Omental fat pad (tissue), 4 donors: ENCODE results near the gene LAMP1. TPM values are rescaled to one million over a fixed set of nuclear protein-coding genes. Genes with fewer than 3 reads are reported as not detected.
"Not testable (repeated sequence)": the region's sequence is repeated elsewhere in the genome, so short reads cannot be mapped to it uniquely, and the experiment has no call there.

Experiments
- ATAC-seq: fragments of 150-250 bp; one replicate; pipeline ENCODE4 v1.9.1; 2016; ENCODE audit warnings: mild to moderate bottlenecking, moderate library complexity; ENCODE audit not compliant: low FRiP score
- DNase-seq: peaks from one replicate; pipeline ENCODE4 v3.0.0-alpha.2; 2019; ENCODE audit warnings: low spot score
- total RNA-seq, 4 donors: library from RNA; depleted of rRNA; stranded (reverse); fragments of >200 nt; gene quantifications; one replicate each; pipeline ENCODE4 v1.1.0, GENCODE V29; 2016
- TF ChIP-seq, protein P1 (sequence below), 3 donors: fragments of 450-650 bp; IDR thresholded peaks; one replicate each; pipeline ENCODE4 v1.5.1; 2016 to 2017; ENCODE audit warnings: antibody characterized with exemption in 3 of 3, mild to moderate bottlenecking in 3 of 3, moderate library complexity in 2 of 3

The LAMP1 gene
- total RNA-seq, 4 donors from 2014 or later = 91.0 to 132 (median 106) TPM

DNA sequence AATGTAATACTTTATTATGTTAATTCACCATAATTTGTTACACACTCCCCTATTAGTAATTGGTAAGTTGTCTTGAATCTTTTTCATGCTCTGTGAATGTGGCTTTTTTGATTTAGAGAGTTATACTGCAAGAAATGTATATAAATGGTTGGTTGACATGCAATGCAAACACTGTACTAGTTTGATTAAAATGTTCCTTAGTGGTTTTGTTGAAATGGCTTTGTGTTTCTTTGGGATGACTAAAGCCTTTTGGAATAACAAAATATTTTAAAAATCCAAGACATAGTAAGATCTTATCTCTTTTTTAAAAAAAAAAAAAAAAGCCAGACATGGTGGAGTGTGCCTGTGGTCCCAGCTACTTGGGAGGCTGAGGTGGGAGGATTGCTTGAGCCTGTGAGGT lies 10.5 kb downstream of the LAMP1 start:
- ATAC-seq (no peak), DNase-seq (no peak)
- TF ChIP-seq, protein P1, sequence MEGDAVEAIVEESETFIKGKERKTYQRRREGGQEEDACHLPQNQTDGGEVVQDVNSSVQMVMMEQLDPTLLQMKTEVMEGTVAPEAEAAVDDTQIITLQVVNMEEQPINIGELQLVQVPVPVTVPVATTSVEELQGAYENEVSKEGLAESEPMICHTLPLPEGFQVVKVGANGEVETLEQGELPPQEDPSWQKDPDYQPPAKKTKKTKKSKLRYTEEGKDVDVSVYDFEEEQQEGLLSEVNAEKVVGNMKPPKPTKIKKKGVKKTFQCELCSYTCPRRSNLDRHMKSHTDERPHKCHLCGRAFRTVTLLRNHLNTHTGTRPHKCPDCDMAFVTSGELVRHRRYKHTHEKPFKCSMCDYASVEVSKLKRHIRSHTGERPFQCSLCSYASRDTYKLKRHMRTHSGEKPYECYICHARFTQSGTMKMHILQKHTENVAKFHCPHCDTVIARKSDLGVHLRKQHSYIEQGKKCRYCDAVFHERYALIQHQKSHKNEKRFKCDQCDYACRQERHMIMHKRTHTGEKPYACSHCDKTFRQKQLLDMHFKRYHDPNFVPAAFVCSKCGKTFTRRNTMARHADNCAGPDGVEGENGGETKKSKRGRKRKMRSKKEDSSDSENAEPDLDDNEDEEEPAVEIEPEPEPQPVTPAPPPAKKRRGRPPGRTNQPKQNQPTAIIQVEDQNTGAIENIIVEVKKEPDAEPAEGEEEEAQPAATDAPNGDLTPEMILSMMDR (IDR thresholded peaks at IDR 0.05) = no peak

DNA sequence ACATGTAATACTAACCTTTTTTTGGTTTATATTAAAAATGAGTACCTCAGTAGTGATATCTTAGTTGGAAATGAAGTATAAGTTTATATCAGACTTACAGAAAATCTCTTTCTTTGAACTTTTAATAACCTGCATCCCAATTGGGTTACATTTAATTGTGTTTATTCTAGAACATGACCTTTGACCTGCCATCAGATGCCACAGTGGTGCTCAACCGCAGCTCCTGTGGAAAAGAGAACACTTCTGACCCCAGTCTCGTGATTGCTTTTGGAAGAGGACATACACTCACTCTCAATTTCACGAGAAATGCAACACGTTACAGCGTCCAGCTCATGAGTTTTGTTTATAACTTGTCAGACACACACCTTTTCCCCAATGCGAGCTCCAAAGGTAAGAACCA lies 12.4 kb downstream of the LAMP1 start:
- ATAC-seq (no peak), DNase-seq (no peak)
- TF ChIP-seq, protein P1 (IDR thresholded peaks at IDR 0.05) = no peak

DNA sequence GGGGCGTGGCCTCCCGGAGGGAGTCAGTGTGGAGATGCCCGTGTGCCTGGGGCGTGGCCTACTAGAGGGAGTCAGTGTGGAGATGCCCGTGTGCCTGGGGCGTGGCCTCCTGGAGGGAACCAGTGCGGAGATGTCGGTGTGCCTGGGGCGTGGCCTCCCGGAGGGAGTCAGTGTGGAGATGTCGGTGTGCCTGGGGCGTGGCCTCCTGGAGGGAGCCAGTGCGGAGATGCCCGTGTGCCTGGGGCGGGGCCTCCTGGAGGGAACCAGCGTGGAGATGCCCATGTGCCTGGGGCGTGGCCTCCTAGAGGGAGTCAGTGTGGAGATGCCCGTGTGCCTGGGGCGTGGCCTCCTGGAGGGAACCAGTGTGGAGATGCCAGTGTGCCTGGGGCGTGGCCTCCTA lies 17.1 kb downstream of the LAMP1 start:
- ATAC-seq, DNase-seq: not testable (repeated sequence)

DNA sequence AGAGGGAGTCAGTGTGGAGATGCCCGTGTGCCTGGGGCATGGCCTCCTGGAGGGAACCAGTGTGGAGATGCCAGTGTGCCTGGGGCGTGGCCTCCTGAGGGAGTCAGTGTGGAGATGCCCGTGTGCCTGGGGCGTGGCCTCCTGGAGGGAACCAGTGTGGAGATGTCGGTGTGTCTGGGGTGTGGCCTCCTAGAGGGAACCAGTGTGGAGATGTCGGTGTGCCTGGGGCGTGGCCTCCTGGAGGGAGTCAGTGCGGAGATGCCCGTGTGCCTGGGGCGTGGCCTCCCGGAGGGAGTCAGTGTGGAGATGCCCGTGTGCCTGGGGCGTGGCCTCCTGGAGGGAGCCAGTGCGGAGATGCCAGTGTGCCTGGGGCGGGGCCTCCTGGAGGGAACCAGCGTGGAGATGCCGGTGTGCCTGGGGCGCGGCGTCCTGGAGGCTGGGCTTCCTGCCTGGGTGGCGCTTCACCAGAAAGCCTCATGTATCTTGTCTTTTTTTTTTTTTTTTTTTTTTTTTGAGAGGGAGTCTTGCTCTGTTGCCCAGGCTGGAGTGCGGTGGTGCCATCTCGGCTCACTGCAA lies 17.9 kb downstream of the LAMP1 start:
- DNase-seq, ATAC-seq: not testable (repeated sequence)

DNA sequence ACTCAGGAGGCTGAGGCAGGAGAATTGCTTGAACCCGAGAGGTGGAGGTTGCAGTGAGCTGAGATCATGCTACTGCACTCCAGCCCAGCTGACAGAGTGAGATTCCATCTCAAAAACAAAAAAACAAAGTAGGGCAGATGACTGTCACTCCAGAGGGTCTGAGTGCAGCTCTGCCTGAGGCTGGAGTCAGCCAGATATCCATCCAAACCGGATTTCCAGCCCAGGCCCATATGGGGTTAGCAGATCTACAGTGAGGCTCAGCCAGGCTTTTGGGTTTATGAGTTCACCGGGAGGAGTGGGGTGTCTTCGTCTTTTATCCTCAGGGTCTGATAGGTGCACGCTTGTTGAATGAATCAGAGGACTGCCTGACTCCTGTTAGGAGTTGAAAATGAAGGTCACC lies 19.0 kb downstream of the LAMP1 start:
- ATAC-seq (no peak), DNase-seq (no peak)
- TF ChIP-seq, protein P1 (IDR thresholded peaks at IDR 0.05) = no peak

DNA sequence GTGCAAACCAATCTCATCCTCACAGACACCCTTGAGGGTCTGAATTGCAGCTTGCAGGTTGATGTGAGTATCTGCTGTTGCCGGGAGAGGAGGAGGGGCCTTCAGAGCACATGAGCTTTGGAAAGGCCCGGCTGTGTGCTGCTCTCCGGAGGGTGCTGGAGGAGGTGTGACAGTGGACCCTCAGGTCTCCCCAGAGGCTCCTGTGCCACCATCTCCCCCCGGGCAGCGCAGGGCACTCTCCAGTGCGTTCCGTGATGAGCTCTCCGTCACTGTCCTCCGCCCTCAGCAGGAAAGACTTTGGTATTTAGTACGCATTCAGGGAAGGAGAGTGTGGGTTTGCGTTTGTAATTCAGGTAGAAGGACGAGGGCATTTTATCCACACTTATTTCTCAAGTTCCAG lies 20.0 kb downstream of the LAMP1 start:
- TF ChIP-seq, protein P1 (IDR thresholded peaks at IDR 0.05) = no peak
- no peak for ATAC-seq
- no peak for DNase-seq

DNA sequence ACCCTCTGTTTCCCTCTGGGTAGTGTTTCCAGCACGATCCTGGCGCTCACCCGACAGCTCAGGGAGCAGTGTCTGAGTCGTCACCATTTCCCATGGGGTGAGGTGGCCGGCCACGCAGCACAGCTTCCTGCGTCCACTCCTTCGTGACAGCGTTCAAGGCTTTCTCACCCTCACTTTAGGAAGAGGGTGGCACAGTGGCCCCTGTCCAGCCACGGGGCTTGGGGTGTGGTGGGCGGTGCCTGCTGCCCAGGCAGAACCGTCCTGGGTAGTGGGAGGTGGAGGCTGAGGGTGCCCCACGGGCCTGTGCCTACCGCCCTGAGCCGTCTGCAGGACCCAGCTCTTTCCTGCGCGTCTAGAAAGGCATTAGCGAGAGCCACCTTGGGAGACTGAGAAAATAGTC lies 21.9 kb downstream of the LAMP1 start:
- TF ChIP-seq, protein P1 (IDR thresholded peaks at IDR 0.05) = no peak
- ATAC-seq = no peak
- no peak for DNase-seq

DNA sequence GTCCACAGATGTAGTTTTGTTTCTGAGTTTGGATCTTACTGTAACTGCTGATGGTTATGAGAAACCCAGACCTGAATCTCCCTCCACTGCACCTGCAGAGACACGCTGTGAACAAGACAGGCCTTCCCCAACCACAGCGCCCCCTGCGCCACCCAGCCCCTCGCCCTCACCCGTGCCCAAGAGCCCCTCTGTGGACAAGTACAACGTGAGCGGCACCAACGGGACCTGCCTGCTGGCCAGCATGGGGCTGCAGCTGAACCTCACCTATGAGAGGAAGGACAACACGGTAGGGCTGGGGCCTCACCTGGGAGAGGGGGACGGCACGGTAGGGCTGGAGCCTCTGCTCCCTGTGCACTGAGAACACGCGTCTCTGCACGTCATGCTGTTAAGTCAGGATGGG lies 22.3 kb downstream of the LAMP1 start:
- ATAC-seq = no peak
- TF ChIP-seq, protein P1 (IDR thresholded peaks at IDR 0.05) = no peak
- DNase-seq = no peak
